Skeletal muscle satellite cell (primary cell): ENCODE results near the gene GPA33.
A peak's percentile ranks its signal among the peaks of the same experiment; 100 is the strongest.

Experiments
- H3K27me3 ChIP-seq: 2 replicates; pipeline ENCODE4 v1.7.0; 2013; ENCODE audit warnings: low read length; ENCODE audit not compliant: control insufficient read depth, insufficient read depth
- H3K36me3 ChIP-seq: 2 replicates; pipeline ENCODE4 v1.7.0; 2013; ENCODE audit warnings: mild to moderate bottlenecking, control low read depth, low read length; ENCODE audit not compliant: insufficient read depth
- H3K4me1 ChIP-seq: 2 replicates; pipeline ENCODE4 v1.7.0; 2013; ENCODE audit warnings: low read length; ENCODE audit not compliant: control insufficient read depth, insufficient read depth
- H3K4me2 ChIP-seq: 2 replicates; pipeline ENCODE4 v1.7.0; 2013; ENCODE audit warnings: mild to moderate bottlenecking, low read length
- H3K4me3 ChIP-seq: 2 replicates; pipeline ENCODE4 v1.7.0; 2013; ENCODE audit warnings: low read length
- H3K9ac ChIP-seq: 2 replicates; pipeline ENCODE4 v1.7.0; 2013; ENCODE audit warnings: mild to moderate bottlenecking, low read depth, low read length, moderate library complexity
- H3K9me3 ChIP-seq: replicated peaks from 2 replicates; pipeline ENCODE4 v1.7.0; 2013; ENCODE audit warnings: mild to moderate bottlenecking, control low read depth, low read length

Gene GPA33

DNA sequence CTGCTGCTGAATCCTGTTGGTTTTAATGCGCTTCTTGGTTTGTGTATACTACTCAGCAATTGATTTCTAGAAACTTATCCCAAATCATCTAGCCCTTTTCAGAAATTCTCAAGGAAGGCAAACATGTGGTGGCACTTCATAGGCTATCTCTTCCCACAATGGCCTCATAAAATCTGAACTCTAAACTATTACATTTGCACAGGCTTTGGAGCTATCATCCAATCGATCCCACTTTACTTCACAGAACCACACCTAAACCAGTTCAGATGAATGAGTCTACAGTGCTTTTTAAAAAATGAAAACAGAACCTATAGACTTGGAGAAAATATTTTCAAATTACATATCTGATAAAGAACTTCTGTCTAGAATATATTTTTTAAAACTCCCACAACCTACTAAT lies 10.6 kb upstream of the GPA33 start:
- Histone ChIP-seq H3K36me3 (no peaks in the 10 kb centered on the region), H3K4me3 (no peak overlapping the region), H3K9me3 (no peaks in the 10 kb centered on the region), H3K4me1 (peaks cover 1% of the 10 kb centered on the region), H3K4me2 (no peak overlapping the region), H3K9ac (no peak overlapping the region), H3K27me3 (no peaks in the 10 kb centered on the region)

DNA sequence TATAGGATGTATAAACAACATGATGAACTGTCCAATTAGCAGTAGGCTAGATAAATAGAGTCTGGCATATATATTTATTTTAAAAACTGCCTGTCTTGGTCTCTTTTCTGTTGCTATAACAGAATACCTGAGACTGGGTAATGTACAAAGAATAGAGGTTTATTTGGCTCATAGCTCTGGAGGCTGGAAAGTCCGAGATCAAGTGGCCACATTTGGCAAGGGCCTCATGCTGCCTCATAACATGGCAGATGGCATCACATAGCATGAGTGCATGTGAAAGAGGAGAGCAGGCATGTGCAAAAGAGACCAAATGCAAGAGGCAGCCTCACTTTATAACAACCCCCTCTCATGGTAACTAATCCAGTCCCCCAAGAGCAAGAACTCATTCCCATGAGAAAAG lies 9.7 kb upstream of the GPA33 start:
- Histone ChIP-seq H3K9ac (no peak overlapping the region), H3K4me2 (no peak overlapping the region), H3K4me1 (peaks cover 10% of the 10 kb centered on the region), H3K27me3 (no peaks in the 10 kb centered on the region), H3K9me3 (no peaks in the 10 kb centered on the region), H3K36me3 (no peaks in the 10 kb centered on the region), H3K4me3 (no peak overlapping the region)

DNA sequence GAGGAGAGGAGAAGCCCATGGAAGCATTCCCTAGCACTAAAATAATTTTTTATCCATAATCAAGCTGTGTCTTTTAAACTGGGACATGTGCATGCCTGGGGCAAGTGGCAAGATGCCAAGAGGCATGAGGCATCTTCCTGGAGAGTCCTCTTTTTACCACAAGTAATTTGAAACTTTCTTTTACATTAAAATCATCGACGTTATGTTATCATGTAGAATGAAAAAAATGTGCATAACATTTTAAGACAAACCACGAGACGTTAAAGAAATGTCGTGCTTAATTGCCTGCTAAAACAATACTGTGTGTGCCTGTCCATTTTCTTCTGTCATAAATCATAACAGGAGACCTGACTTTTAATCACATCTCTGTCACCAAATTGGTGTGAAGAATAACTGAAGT lies 5.2 kb upstream of the GPA33 start:
- H3K9ac ChIP-seq = no peak overlapping the region
- peaks cover 24% of the 10 kb centered on the region for H3K4me1 ChIP-seq
- no peaks in the 10 kb centered on the region for H3K9me3 ChIP-seq
- peak overlapping the region; percentile 1 for H3K4me3 ChIP-seq
- no peaks in the 10 kb centered on the region for H3K36me3 ChIP-seq
- peak overlapping the region; percentile 59 for H3K4me2 ChIP-seq
- no peaks in the 10 kb centered on the region for H3K27me3 ChIP-seq

DNA sequence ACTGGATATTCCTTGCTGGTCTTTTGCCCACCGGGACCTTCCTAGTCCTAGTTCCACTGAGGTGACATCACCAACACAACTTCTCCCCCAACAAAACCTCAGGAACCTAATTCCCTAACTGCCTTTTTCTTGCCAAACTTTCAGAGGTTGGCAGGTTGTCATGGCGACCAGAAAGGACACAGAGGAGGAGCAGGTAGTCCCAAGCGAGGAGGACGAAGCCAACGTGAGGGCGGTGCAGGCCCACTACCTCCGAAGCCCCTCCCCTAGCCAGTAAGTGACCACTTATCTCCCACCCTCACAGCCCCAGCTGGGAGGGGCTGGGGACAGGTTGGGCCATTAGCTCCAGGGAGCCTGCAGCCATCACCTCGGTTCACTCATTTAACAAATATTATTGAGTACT lies 4.5 kb upstream of the GPA33 start:
- Histone ChIP-seq H3K27me3 (no peaks in the 10 kb centered on the region), H3K36me3 (no peaks in the 10 kb centered on the region), H3K4me3 (peak overlapping the region; percentile 40), H3K9ac (no peak overlapping the region), H3K9me3 (no peaks in the 10 kb centered on the region), H3K4me2 (peak overlapping the region; percentile 59), H3K4me1 (peaks cover 24% of the 10 kb centered on the region)

DNA sequence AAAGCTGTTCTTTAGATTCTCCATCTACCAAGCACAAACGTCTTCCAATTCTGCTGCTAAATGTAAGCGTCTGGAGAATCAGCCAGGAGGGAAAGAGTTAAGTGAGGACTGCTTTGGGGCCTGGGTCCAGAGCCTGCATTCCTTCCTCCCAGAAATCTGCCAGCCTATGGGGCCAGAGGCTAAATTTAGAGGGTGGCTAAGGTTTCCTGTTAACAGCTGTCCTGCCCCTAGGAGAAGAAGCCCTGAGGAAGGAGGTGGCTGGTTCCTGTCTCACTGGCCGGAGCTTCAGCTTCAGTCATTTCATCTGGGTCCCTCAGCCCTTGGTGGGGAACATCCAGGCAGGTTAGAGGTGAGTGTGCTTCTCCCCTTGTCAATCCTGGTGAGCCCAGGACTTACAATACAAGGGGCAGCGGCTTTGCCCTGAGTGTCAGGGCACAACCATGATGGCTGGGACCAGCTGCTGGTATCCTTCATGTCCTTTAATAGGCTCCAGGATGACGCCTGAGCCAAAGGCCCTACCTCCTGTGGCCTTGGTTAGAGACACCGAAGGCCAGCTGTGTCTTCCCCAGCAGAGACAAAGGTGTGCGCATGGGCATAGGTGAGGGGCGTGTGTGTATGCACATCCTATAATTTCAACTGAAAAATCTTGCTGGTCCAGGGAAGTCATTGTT lies 3.8 kb upstream of the GPA33 start, which contains the start of gene STYXL2:
STYXL2 (plus strand) TSS at position 230 of the 671 bp plus-strand sequence. CDS start 775 bp downstream, outside the sequence.
- Histone ChIP-seq H3K9ac (no peak within 1 kb of the TSS), H3K27me3 (no peaks in the 10 kb centered on the region), H3K4me2 (peak within 1 kb of the TSS; percentile 59), H3K4me1 (peaks cover 24% of the 10 kb centered on the region), H3K4me3 (peak within 1 kb of the TSS; percentile 40), H3K36me3 (no peaks in the 10 kb centered on the region), H3K9me3 (no peaks in the 10 kb centered on the region)

DNA sequence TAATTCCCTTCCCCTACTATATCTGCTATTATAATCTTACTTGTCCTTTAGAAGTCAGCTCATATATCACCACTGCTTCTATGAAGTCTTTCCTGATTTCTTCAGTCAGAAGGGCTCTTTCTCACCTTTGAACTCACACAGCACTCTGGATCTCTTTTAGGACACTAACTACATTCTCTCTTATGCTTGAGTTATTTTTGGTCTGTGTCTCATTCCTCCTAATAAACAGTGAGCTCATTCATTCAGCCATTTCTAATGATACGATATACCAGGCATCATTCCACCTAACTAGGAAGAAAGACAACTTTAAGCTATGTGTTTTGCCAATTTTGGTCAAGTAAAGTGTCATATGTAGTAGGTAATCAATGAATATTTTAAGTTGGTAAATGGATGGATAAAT lies 2.5 kb upstream of the GPA33 start:
- H3K4me2 ChIP-seq = no peak overlapping the region
- no peaks in the 10 kb centered on the region for H3K27me3 ChIP-seq
- no peaks in the 10 kb centered on the region for H3K9me3 ChIP-seq
- H3K36me3 ChIP-seq = no peaks in the 10 kb centered on the region
- no peak overlapping the region for H3K4me3 ChIP-seq
- no peak overlapping the region for H3K9ac ChIP-seq
- peaks cover 24% of the 10 kb centered on the region for H3K4me1 ChIP-seq

DNA sequence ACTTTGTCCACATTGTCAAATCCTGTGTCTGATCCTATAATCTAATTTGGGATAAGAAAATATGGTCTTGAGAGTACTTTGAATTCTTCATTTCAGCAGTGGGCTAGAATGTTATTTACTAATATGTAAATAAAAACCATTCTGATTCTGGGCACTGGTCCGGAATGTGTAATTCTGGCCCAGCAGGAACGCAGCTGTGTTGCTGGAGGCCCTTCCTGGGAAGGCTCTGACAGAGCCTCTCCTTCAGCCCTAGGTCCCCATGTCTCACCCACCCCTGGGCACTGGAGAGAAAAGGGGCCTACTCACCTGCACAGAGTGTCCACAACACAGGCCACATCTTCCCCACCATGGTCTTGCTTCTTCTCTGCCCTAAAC lies 251 bp downstream of the GPA33 start:
- Histone ChIP-seq H3K9ac (no peak overlapping the region), H3K4me3 (no peak overlapping the region), H3K4me2 (no peak overlapping the region), H3K9me3 (no peaks in the 10 kb centered on the region), H3K27me3 (peaks cover 4% of the 10 kb centered on the region), H3K4me1 (peaks cover 14% of the 10 kb centered on the region), H3K36me3 (no peaks in the 10 kb centered on the region)

DNA sequence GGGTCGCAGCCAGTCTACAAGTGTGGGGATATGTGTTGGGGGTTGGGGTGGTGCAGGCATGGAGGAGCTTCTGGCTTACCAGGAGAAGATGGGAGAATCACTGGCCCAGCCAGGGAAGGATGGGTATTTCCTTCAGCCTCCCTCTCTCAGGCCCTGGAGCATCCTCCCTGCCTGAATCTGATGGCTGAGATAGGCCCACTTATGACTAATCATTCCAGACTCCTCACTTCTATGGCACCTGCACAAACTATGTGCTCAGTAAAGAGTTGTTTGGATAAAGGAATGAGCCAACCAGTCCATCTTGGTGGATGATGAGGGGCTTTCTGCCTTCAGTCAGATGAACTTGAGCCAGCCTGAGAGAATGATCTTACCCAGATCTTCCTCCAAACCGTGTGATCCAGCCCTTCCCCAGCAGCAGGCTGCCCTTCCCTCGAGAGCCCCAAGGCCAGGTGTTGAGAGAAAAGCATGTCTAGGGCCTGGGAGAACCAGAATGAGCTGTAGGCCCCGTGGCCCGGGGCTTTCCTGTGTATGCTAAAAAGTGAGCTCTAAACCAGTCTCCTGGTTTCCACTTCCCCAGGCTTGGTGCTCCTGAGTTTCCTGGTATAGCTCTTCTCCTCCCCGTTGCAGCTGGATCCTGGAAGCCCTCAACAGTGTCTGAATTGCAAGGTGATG lies 1.3 kb downstream of the GPA33 start:
- H3K4me2 ChIP-seq = no peak overlapping the region
- H3K4me1 ChIP-seq = peaks cover 4% of the 10 kb centered on the region
- H3K9ac ChIP-seq = no peak overlapping the region
- peaks cover 11% of the 10 kb centered on the region for H3K27me3 ChIP-seq
- no peaks in the 10 kb centered on the region for H3K36me3 ChIP-seq
- H3K9me3 ChIP-seq = no peaks in the 10 kb centered on the region
- no peak overlapping the region for H3K4me3 ChIP-seq

DNA sequence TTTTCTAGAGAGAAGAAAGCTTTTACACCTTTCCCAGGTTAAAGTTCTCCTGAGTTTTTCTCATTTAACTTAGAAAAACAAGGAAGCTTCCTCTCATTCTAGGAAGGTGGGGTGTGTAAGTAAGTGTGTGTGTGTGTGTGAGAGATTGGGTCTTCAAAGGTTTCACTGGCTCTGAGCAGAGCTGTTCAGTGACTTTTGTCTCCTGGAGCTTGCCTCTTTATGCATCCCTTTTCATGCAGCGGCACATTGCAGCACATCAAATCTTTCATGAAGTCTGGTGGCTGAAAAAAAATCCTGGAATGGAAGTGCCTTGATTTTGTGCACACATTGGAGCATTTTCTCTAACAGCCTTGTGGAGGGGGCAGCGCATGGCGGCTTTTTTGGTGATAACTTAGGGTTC lies 3.4 kb downstream of the GPA33 start:
- Histone ChIP-seq H3K4me3 (no peak overlapping the region), H3K36me3 (no peaks in the 10 kb centered on the region), H3K4me1 (no peaks in the 10 kb centered on the region), H3K27me3 (peaks cover 24% of the 10 kb centered on the region), H3K4me2 (no peak overlapping the region), H3K9me3 (no peaks in the 10 kb centered on the region), H3K9ac (no peak overlapping the region)

DNA sequence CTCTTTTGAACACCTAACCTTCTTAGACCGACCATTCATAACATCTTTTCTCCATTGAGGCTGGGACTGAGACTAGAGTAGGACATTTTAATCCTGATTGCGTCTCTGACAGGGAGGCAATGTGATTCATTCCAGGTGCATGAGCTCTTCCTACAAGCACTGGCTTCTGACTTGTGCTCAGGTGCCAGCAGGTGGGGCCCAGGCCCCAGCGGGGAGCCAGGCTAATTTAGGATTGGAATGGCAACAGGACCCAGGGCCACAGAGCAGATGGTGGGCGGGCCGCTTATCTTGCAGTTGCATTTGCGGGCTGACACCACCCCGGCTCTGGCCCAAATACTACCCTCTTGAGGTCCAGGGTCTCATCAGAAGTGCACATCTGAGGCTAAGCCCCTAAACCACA lies 4.1 kb downstream of the GPA33 start:
- H3K4me3 ChIP-seq = no peak overlapping the region
- no peak overlapping the region for H3K4me2 ChIP-seq
- no peak overlapping the region for H3K9ac ChIP-seq
- peaks cover 28% of the 10 kb centered on the region for H3K27me3 ChIP-seq
- H3K4me1 ChIP-seq = no peaks in the 10 kb centered on the region
- H3K36me3 ChIP-seq = no peaks in the 10 kb centered on the region
- H3K9me3 ChIP-seq = no peaks in the 10 kb centered on the region

DNA sequence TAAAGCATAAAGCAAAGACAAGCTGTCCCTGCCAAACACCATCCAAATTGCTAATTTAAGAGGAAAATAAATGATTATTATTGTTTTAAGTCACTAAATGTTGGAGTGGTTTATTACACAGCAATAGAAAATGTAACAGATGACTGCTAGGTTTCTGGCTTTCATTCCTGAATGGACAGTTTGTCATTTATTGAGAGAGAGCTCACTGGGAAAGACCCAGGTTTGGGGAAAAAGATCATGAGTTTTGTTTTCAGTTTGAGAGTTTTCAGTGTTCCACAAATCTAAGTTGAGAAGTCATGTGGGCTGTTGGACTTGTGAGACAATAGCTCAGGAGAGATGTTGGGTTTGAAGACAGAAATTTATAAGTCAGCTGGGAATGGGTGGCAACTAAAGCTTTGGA lies 5.4 kb downstream of the GPA33 start:
- Histone ChIP-seq H3K27me3 (peaks cover 37% of the 10 kb centered on the region), H3K4me1 (no peaks in the 10 kb centered on the region), H3K36me3 (no peaks in the 10 kb centered on the region), H3K9ac (no peak overlapping the region), H3K9me3 (no peaks in the 10 kb centered on the region), H3K4me2 (no peak overlapping the region), H3K4me3 (no peak overlapping the region)

DNA sequence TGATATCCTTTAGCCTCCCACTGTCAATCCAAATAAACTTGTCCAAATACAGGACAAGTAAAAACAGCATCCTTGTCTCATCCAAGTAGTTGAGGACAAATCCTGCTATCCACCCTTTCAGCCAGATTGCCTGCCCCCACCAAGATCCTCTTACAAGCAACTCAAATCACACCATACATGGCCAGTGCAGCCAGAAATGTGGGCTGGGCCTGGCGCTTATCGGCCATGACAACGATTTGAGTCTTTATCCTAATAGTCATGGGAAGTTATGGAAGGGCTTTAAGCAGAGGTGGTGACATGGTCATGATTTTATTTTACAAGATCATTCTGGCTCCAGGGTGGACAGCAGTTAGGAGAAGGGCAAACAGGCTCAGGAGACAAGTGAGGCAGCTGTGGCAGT lies 6.3 kb downstream of the GPA33 start:
- H3K27me3 ChIP-seq = peaks cover 41% of the 10 kb centered on the region
- H3K4me2 ChIP-seq = no peak overlapping the region
- no peaks in the 10 kb centered on the region for H3K36me3 ChIP-seq
- H3K4me3 ChIP-seq = no peak overlapping the region
- no peak overlapping the region for H3K9ac ChIP-seq
- H3K9me3 ChIP-seq = no peaks in the 10 kb centered on the region
- H3K4me1 ChIP-seq = no peaks in the 10 kb centered on the region
